GM06990 (cell line): ENCODE results near the gene HTN3.
"Not testable (repeated sequence)": the region's sequence is repeated elsewhere in the genome, so short reads cannot be mapped to it uniquely, and the experiment has no call there.

Experiments used
- DNase-seq: peaks from one replicate; pipeline ENCODE4 v3.0.0-alpha.2; 2011; ENCODE audit not compliant: insufficient read length; ENCODE audit errors: extremely low read depth
- H3K27me3 ChIP-seq: replicated peaks from 2 replicates; pipeline ENCODE4 v1.6.0; 2011; ENCODE audit warnings: low read length; ENCODE audit not compliant: control insufficient read depth, insufficient read depth
- H3K36me3 ChIP-seq: 2 replicates; pipeline ENCODE4 v1.5.1; 2011; ENCODE audit warnings: low read length; ENCODE audit not compliant: control insufficient read depth, insufficient read depth
- H3K4me3 ChIP-seq: replicated peaks from 2 replicates; pipeline ENCODE4 v1.5.1; 2011; ENCODE audit warnings: low read depth, mild to moderate bottlenecking, control low read depth, low read length
- TF ChIP-seq, protein P1 (sequence below): IDR thresholded peaks from 2 replicates; pipeline ENCODE4 v1.5.1; 2011; ENCODE audit warnings: low read length, control low read depth, mild to moderate bottlenecking, inconsistent platforms; ENCODE audit not compliant: insufficient read depth, poor library complexity, severe bottlenecking

Gene HTN3

DNA sequence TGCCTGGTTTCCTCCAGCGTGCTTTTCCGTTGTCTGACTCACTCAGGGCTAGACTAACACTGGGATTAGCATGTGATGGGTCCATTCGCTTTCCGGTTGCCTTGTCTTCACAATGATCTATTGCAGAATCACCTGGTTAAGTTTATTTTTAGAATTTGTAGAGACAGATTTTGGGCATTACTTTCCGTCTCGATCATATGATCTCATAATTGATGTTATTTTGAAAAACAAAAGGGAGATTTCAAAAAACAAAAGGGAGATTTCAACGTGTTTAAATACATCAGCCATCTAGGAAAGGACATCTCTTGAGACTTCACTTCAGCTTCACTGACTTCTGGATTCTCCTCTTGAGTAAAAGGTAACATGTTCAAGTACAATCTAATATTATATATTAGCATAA is at the start of gene HTN3:
Gene HTN3 (plus strand): TSS at position 301 of the 400 bp plus-strand sequence. CDS start 2,282 bp downstream, outside the sequence.
- DNase-seq, H3K4me3 ChIP-seq, H3K36me3 ChIP-seq, H3K27me3 ChIP-seq: not testable (repeated sequence)

DNA sequence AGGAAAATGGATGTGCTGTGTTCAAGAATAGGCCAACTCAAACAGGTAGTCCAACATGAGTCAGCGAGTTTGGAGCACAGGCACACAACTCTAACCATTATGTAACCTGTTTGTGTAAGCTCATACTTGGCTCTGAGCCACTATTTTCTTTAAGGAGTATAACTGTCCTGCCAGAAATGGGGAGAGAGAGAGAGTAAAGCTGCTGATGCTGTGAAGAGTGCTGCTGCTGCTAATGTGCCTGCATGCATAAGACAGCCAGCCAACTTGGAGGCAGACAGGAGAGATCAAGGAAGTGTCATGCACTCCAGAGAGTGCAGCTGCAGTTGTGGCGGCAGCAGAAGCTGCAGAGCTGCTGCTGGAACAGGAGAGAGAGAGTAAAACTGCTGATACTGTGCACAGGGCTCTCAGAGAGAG is 44.2 kb upstream of the HTN3 start:
- Histone ChIP-seq H3K4me3 (no peak overlapping the region), H3K36me3 (no peaks in the 10 kb centered on the region), H3K27me3 (no peaks in the 10 kb centered on the region)
- DNase-seq: peak; percentile 22
- TF ChIP-seq, protein P1, sequence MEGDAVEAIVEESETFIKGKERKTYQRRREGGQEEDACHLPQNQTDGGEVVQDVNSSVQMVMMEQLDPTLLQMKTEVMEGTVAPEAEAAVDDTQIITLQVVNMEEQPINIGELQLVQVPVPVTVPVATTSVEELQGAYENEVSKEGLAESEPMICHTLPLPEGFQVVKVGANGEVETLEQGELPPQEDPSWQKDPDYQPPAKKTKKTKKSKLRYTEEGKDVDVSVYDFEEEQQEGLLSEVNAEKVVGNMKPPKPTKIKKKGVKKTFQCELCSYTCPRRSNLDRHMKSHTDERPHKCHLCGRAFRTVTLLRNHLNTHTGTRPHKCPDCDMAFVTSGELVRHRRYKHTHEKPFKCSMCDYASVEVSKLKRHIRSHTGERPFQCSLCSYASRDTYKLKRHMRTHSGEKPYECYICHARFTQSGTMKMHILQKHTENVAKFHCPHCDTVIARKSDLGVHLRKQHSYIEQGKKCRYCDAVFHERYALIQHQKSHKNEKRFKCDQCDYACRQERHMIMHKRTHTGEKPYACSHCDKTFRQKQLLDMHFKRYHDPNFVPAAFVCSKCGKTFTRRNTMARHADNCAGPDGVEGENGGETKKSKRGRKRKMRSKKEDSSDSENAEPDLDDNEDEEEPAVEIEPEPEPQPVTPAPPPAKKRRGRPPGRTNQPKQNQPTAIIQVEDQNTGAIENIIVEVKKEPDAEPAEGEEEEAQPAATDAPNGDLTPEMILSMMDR: no peak

DNA sequence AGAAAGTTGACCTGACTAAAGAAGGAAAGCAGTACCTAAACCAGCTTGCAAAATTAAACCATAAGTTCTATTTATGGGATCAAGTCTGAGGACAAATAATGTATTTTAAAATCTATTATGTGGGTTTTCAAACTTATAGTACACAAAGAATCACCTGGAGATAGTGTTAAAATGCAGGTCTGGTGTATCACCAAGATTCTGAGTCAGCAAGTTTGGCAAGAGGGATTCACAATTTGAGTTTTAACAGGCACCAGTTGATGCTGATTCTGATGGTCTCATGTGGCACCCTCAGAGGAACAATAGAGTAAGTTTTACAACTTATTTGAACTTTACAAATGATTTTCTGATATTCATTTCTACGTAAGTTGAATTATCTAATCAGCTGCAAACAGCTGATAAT is 41.6 kb upstream of the HTN3 start:
- Histone ChIP-seq H3K27me3 (no peaks in the 10 kb centered on the region), H3K36me3 (no peaks in the 10 kb centered on the region), H3K4me3 (no peak overlapping the region)
- TF ChIP-seq, protein P1: no peak
- no peak for DNase-seq

DNA sequence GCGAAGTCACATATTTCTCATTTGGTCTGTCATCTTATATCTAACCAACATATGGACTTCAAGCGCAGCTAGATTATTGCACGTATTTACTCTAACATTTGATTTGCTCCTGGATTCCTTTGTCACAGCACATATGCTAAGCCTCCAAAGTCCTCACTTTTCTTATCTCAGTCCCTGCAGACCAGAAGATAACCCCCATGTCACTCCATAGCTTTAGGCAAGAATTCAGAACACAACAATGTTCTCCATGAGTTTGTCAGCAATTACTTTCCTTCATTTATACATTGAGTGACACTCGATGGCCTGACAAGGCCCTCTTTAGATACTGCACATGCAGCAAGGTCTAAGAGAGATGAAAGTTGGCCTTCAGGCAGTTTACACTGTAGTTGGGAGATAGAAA is 37.2 kb upstream of the HTN3 start:
- TF ChIP-seq, protein P1: no peak
- DNase-seq: no peak
- Histone ChIP-seq H3K4me3 (no peak overlapping the region), H3K36me3 (no peaks in the 10 kb centered on the region), H3K27me3 (no peaks in the 10 kb centered on the region)

DNA sequence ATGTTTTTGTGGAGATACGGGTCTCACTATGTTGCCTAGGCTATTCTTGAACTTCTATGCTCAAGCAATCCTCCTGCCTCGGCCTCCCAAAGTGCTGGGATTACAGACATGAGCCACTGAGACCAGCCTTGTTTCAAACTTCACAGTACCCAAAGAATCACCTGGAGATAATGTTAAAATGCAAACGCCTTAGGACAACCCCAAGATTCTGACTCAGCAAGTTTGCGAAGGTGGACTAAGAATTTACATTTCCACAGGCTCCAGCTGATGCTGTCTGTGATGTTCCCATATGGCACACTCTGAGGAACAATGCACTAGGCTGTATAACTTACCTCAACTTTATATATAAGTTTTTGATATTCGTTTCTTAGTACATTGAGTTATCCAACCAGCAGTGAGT is 33.5 kb upstream of the HTN3 start:
- TF ChIP-seq, protein P1: no peak
- no peak for DNase-seq
- H3K36me3 ChIP-seq: no peaks in the 10 kb centered on the region

DNA sequence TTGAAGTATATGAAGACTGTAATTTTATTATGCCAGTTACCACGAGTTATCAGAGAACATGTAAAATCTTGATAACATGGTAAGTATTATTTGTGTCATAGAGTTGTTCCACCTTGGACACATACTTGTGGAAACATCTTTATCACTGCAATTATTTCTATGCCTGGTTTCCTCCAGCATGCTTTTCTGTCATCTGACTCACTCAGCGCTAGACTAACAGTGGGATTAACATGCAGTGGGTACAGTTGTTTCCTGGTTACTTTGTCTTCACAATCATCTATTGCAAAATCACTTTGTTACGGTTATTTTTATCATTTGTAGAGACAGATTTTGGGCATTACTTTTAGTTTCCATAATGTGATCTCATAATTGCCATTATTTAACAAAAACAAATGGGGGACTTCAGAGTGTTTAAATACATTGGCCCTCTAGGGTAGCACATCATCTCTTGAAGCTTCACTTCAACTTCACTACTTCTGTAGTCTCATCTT is 32.7 kb upstream of the HTN3 start, which contains the start of gene STATH:
Gene STATH (plus strand): TSS at position 441 of the 491 bp plus-strand sequence. CDS start 2,472 bp downstream, outside the sequence.
- Histone ChIP-seq H3K27me3 (no peaks in the 10 kb centered on the region), H3K36me3 (no peaks in the 10 kb centered on the region), H3K4me3 (no peak within 1 kb of the TSS)
- no peak for DNase-seq
- TF ChIP-seq, protein P1: no peak

More for the DNA sequence above, 33.5 kb upstream of the HTN3 start:
- H3K27me3 ChIP-seq: no peaks in the 10 kb centered on the region
- H3K4me3 ChIP-seq: no peak overlapping the region
